ENCODE measurements around the gene RING1.

Gene RING1

GRCh38 chr6:33171880-33172687 is 36.2 kb upstream of the RING1 start:
- DNase-seq (ENCODE audit: low spot score), result no peak

GRCh38 chr6:33172688-33173534 is 35.4 kb upstream of the RING1 start:
- no peak for DNase-seq (ENCODE audit: low spot score)

- no peak for DNase-seq (ENCODE audit: low spot score)
These were observed 34.6 kb upstream of the RING1 start for GRCh38 chr6:33173535-33174180.

GRCh38 chr6:33174784-33175183 is 33.5 kb upstream of the RING1 start:
- no peak for DNase-seq (ENCODE audit: low spot score)

GRCh38 chr6:33175436-33176069 is 32.7 kb upstream of the RING1 start:
- no peak for DNase-seq (ENCODE audit: low spot score)

GRCh38 chr6:33176906-33177305 is 31.4 kb upstream of the RING1 start:
- DNase-seq (ENCODE audit: low spot score), result no peak

GRCh38 chr6:33177552-33178446 is 30.5 kb upstream of the RING1 start:
- DNase-seq (ENCODE audit: low spot score), result no peak

GRCh38 chr6:33178755-33179475 is 29.4 kb upstream of the RING1 start:
- DNase-seq (ENCODE audit: low spot score), result no peak

- no peak for DNase-seq (ENCODE audit: low spot score)
These were observed 27.2 kb upstream of the RING1 start for GRCh38 chr6:33181141-33181540.

GRCh38 chr6:33183071-33183683 is 25.1 kb upstream of the RING1 start:
- no peak for DNase-seq (ENCODE audit: low spot score)

- DNase-seq (ENCODE audit: low spot score), result no peak
These were observed 23.1 kb upstream of the RING1 start for GRCh38 chr6:33185190-33185589.

- no peak for DNase-seq (ENCODE audit: low spot score)
These were observed 22.6 kb upstream of the RING1 start for GRCh38 chr6:33185654-33186187.

GRCh38 chr6:33187809-33188208 is 20.5 kb upstream of the RING1 start:
- no peak for DNase-seq (ENCODE audit: low spot score)

GRCh38 chr6:33189164-33189563 is 19.1 kb upstream of the RING1 start:
- DNase-seq (ENCODE audit: low spot score), result no peak

GRCh38 chr6:33189625-33190448 is 18.5 kb upstream of the RING1 start:
- DNase-seq (ENCODE audit: low spot score), result no peak

- no peak for DNase-seq (ENCODE audit: low spot score)
These were observed 17.7 kb upstream of the RING1 start for GRCh38 chr6:33190504-33191107.

GRCh38 chr6:33191383-33192104 is 16.8 kb upstream of the RING1 start:
- DNase-seq (ENCODE audit: low spot score), result no peak

Data from putamen (tissue), 1 donor.